RWPE1 (cell line): ENCODE measurements around the gene DUS2.

ENCODE experiments used
- CTCF ChIA-PET: fragments of 350-600 bp; sonication (Branson Sonifier 250); formaldehyde crosslinking; extraction: SDS; loops from one replicate; lab custom pipeline; 2021; lab: Yijun Ruan, JAX
- POLR2A ChIA-PET: fragments of 400-600 bp; formaldehyde crosslinking; extraction: SDS; loops from one replicate; lab custom pipeline; 2020; ENCODE audit warnings: antibody characterized with exemption; ENCODE audit not compliant: low non-redundant PET; lab: Yijun Ruan, JAX
- DNase-seq: peaks from one replicate; pipeline ENCODE4 v3.0.0; 2012; ENCODE audit warnings: low spot score
- H3K27ac ChIP-seq: fragments of 450-650 bp; 2 replicates; pipeline ENCODE4 v1.5.1; 2017
- CTCF ChIP-seq: fragments of 450-650 bp; conservative IDR thresholded peaks from 2 replicates; pipeline ENCODE4 v1.5.1; 2017; ENCODE audit warnings: low read depth, mild to moderate bottlenecking

The DUS2 gene

GRCh38 chr16:68078701-68079375, 55.8 kb downstream of the DUS2 start:
- TF ChIP-seq CTCF = no peak
- ChIA-PET CTCF (no interaction called here), POLR2A (no interaction called here)
- no peak overlapping the region for H3K27ac ChIP-seq
- no peak for DNase-seq

- ChIA-PET CTCF (no interaction called here), POLR2A (no interaction called here)
- peak overlapping the region; percentile 15 for H3K27ac ChIP-seq
- TF ChIP-seq CTCF = no peak
- no peak for DNase-seq
These were observed 56.2 kb downstream of the DUS2 start for GRCh38 chr16:68079376-68079625.

GRCh38 chr16:68079626-68080344, 56.7 kb downstream of the DUS2 start:
- H3K27ac ChIP-seq = peak overlapping the region; percentile 15
- CTCF ChIA-PET = no interaction called here
- DNase-seq = no peak
- POLR2A ChIA-PET = no interaction called here
- TF ChIP-seq CTCF = no peak

- CTCF ChIA-PET = no interaction called here
- POLR2A ChIA-PET = no interaction called here
These were observed 59.0 kb downstream of the DUS2 start for GRCh38 chr16:68081861-68082628.

GRCh38 chr16:68082629-68083238, 59.6 kb downstream of the DUS2 start:
- TF ChIP-seq CTCF = no peak
- ChIA-PET POLR2A (no interaction called here), CTCF (interaction anchor here (0.7 kb wide), 1 partner anchor 9 kb away, joined by 3 read pairs; no protein-coding TSS in a partner anchor)
- DNase-seq = no peak
- H3K27ac ChIP-seq = peak overlapping the region; percentile 97

More at GRCh38 chr16:68081861-68082628, 59.0 kb downstream of the DUS2 start:
- H3K27ac ChIP-seq = peak overlapping the region; percentile 97
- TF ChIP-seq CTCF = no peak
- no peak for DNase-seq

GRCh38 chr16:68083239-68083781, 60.2 kb downstream of the DUS2 start:
- ChIA-PET POLR2A (interaction anchor here (0.7 kb wide), 1 partner anchor 11 kb away, joined by 5 read pairs; no protein-coding TSS in a partner anchor), CTCF (interaction anchor here (0.7 kb wide), 1 partner anchor 9 kb away, joined by 3 read pairs; no protein-coding TSS in a partner anchor)
- no peak for TF ChIP-seq CTCF
- no peak for DNase-seq
- H3K27ac ChIP-seq = peak overlapping the region; percentile 97
